Measurements from ENCODE around the gene CSKMT. TPM values are rescaled to one million over a fixed set of nuclear protein-coding genes. Genes with fewer than 3 reads are reported as not detected.

The CSKMT gene
- total RNA-seq, 1 experiment from 2014 or later = 49.2 TPM

- H3K4me1 Mint-ChIP-seq = peaks cover 17 to 21% of the 10 kb centered on the region in 2 experiments
- H4K8ac ChIP-seq (replicated peaks; ENCODE audit: insufficient read length, low read depth, low read length) = no peak overlapping the region
- H2BK20ac ChIP-seq (ENCODE audit: low read depth, low read length, poor library complexity, severe bottlenecking) = no peak overlapping the region
- no peak overlapping the region for H4K91ac ChIP-seq (ENCODE audit: insufficient read length, low read depth, low read length)
- peak overlapping the region; percentile 38 for H3K18ac ChIP-seq (ENCODE audit: insufficient read length, low read depth, low read length)
- H2AK5ac ChIP-seq (ENCODE audit: insufficient read length, low read length) = no peak overlapping the region
- no peak overlapping the region for H3K56ac ChIP-seq (ENCODE audit: insufficient read length, low read depth, low read length)
- no CpG with 5 or more reads among the region's 39 CpGs for WGBS (ENCODE audit: extremely low coverage, insufficient read length, low lambda C conversion rate)
- H3K14ac ChIP-seq (ENCODE audit: insufficient read depth, low read length) = peak overlapping the region; percentile 49; the same call in 1 of the 2 replicates
- H3K9ac ChIP-seq (ENCODE audit: extremely low read depth, insufficient read length, low read length) = peak overlapping the region; percentile 95
- peaks cover 29 to 54% (median 29%) of the 10 kb centered on the region in 3 experiments for H3K36me3 Mint-ChIP-seq (ENCODE audit: insufficient read depth in 1 of 3, low read depth in 3 of 3)
- H2BK15ac ChIP-seq (ENCODE audit: low read depth, low read length) = no peak overlapping the region
- no peaks in the 10 kb centered on the region; the same call in 1 of the 2 replicates for H3K27me3 Mint-ChIP-seq (ENCODE audit: low read depth)
- H2BK12ac ChIP-seq (ENCODE audit: insufficient read length, low read depth, low read length) = no peak overlapping the region
- H3K4me3 Mint-ChIP-seq = peak overlapping the region; percentile 94 to 99
- H3K23ac ChIP-seq (ENCODE audit: insufficient read length, low read depth, low read length) = no peak overlapping the region
- H2AFZ ChIP-seq (ENCODE audit: low read length) = no peak overlapping the region
- no peak overlapping the region for H3K4ac ChIP-seq (ENCODE audit: low read depth, low read length)
- H3K27me3 ChIP-seq (ENCODE audit: insufficient read depth, low read length) = no peaks in the 10 kb centered on the region
- no peak overlapping the region for H4K5ac ChIP-seq (ENCODE audit: insufficient read length, low read depth, low read length)
- no peak overlapping the region for H3T11ph ChIP-seq (ENCODE audit: low read length)
- H3K27ac ChIP-seq (ENCODE audit: insufficient read length, low read depth, low read length) = no peak overlapping the region
- H2BK120ac ChIP-seq (ENCODE audit: low read depth, low read length, poor library complexity, severe bottlenecking) = no peak overlapping the region
- H3K4me1 ChIP-seq (ENCODE audit: insufficient read depth, low read length) = peaks cover 2% of the 10 kb centered on the region; the same call in 1 of the 2 replicates
- H3K27ac Mint-ChIP-seq = peak overlapping the region; percentile 96 to 98 (median 97)
- H3K9me3 Mint-ChIP-seq = no peaks in the 10 kb centered on the region; a peak in 1 of 5 replicates
- peaks cover 14% of the 10 kb centered on the region for H3K23me2 ChIP-seq (ENCODE audit: insufficient read length, low read depth, low read length, poor library complexity, severe bottlenecking)
- TF ChIP-seq CTCF (conservative IDR thresholded peaks at IDR 0.05) = no peak
- no peak overlapping the region for H2BK5ac ChIP-seq (ENCODE audit: insufficient read length, low read length)
- H4K20me1 ChIP-seq (ENCODE audit: control insufficient read depth, insufficient read depth, insufficient read length) = no peaks in the 10 kb centered on the region
- no peak for DNase-seq
- H3K79me1 ChIP-seq (ENCODE audit: insufficient read depth, low read depth, low read length, poor library complexity, severe bottlenecking) = no peaks in the 10 kb centered on the region
- peak overlapping the region; percentile 86 for H3K4me2 ChIP-seq (ENCODE audit: insufficient read depth, insufficient read length, low read length)
- no peaks in the 10 kb centered on the region for H3K9me3 ChIP-seq (ENCODE audit: control insufficient read depth, low read depth, low read length)
- peaks cover 3% of the 10 kb centered on the region; the same call in 1 of the 2 replicates for H3K79me2 ChIP-seq (ENCODE audit: insufficient read depth, low read length)
Observed at GRCh38 chr11:62665599-62666258, 617 bp downstream of the CSKMT start.
